ENCODE data around the gene LHPP.

- TF ChIP-seq POLR2AphosphoS5 (IDR thresholded peaks at IDR 0.05; ENCODE audit: low read depth): no peak
- TF ChIP-seq, protein P1, sequence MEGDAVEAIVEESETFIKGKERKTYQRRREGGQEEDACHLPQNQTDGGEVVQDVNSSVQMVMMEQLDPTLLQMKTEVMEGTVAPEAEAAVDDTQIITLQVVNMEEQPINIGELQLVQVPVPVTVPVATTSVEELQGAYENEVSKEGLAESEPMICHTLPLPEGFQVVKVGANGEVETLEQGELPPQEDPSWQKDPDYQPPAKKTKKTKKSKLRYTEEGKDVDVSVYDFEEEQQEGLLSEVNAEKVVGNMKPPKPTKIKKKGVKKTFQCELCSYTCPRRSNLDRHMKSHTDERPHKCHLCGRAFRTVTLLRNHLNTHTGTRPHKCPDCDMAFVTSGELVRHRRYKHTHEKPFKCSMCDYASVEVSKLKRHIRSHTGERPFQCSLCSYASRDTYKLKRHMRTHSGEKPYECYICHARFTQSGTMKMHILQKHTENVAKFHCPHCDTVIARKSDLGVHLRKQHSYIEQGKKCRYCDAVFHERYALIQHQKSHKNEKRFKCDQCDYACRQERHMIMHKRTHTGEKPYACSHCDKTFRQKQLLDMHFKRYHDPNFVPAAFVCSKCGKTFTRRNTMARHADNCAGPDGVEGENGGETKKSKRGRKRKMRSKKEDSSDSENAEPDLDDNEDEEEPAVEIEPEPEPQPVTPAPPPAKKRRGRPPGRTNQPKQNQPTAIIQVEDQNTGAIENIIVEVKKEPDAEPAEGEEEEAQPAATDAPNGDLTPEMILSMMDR (IDR thresholded peaks at IDR 0.05; ENCODE audit: insufficient read depth, low read length): no peak
- no peak for TF ChIP-seq GABPA (IDR thresholded peaks at IDR 0.05; ENCODE audit: low read depth)
- TF ChIP-seq, protein P2, sequence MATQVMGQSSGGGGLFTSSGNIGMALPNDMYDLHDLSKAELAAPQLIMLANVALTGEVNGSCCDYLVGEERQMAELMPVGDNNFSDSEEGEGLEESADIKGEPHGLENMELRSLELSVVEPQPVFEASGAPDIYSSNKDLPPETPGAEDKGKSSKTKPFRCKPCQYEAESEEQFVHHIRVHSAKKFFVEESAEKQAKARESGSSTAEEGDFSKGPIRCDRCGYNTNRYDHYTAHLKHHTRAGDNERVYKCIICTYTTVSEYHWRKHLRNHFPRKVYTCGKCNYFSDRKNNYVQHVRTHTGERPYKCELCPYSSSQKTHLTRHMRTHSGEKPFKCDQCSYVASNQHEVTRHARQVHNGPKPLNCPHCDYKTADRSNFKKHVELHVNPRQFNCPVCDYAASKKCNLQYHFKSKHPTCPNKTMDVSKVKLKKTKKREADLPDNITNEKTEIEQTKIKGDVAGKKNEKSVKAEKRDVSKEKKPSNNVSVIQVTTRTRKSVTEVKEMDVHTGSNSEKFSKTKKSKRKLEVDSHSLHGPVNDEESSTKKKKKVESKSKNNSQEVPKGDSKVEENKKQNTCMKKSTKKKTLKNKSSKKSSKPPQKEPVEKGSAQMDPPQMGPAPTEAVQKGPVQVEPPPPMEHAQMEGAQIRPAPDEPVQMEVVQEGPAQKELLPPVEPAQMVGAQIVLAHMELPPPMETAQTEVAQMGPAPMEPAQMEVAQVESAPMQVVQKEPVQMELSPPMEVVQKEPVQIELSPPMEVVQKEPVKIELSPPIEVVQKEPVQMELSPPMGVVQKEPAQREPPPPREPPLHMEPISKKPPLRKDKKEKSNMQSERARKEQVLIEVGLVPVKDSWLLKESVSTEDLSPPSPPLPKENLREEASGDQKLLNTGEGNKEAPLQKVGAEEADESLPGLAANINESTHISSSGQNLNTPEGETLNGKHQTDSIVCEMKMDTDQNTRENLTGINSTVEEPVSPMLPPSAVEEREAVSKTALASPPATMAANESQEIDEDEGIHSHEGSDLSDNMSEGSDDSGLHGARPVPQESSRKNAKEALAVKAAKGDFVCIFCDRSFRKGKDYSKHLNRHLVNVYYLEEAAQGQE (IDR thresholded peaks at IDR 0.05; ENCODE audit: insufficient replicate concordance, low read depth): no peak
Measured at GRCh38 chr10:124544711-124545110, 83.1 kb downstream of the LHPP start.
